Cerebellar nuclear complex (tissue), 1 donor: ENCODE results near the gene DUSP16.
"Not testable (repeated sequence)": the region's sequence is repeated elsewhere in the genome, so short reads cannot be mapped to it uniquely, and the experiment has no call there.

Source experiments
- DNase-seq, 2 experiments: peaks; one replicate each; lab custom pipeline; 2025; lab: John Stamatoyannopoulos, UW

Gene DUSP16

GRCh38 chr12:12521044-12521485 is 41.6 kb downstream of the DUSP16 start:
- DNase-seq: no peak

GRCh38 chr12:12520273-12520672 is 42.4 kb downstream of the DUSP16 start:
- no peak for DNase-seq

GRCh38 chr12:12519354-12519998 is 43.2 kb downstream of the DUSP16 start:
- no peak for DNase-seq

- no peak for DNase-seq
Measured at GRCh38 chr12:12518919-12519318, 43.7 kb downstream of the DUSP16 start.

- no peak for DNase-seq
Measured at GRCh38 chr12:12518464-12518845, 44.2 kb downstream of the DUSP16 start.

GRCh38 chr12:12513416-12514006 is 49.2 kb downstream of the DUSP16 start:
- DNase-seq: no peak

- DNase-seq: no peak
Measured at GRCh38 chr12:12511895-12512711, 50.6 kb downstream of the DUSP16 start.

GRCh38 chr12:12511021-12511783 is 51.5 kb downstream of the DUSP16 start:
- DNase-seq: no peak

GRCh38 chr12:12510551-12510950 is 52.1 kb downstream of the DUSP16 start:
- DNase-seq: no peak

GRCh38 chr12:12510141-12510540 is 52.5 kb downstream of the DUSP16 start:
- no peak for DNase-seq

GRCh38 chr12:12508612-12509011 is 54.1 kb downstream of the DUSP16 start:
- DNase-seq: no peak

- DNase-seq: no peak
Measured at GRCh38 chr12:12507121-12507520, 55.5 kb downstream of the DUSP16 start.

- DNase-seq: no peak
Measured at GRCh38 chr12:12506496-12506890, 56.2 kb downstream of the DUSP16 start.

GRCh38 chr12:12505544-12506495 is 56.8 kb downstream of the DUSP16 start:
- DNase-seq: no peak

GRCh38 chr12:12503384-12504078 is 59.1 kb downstream of the DUSP16 start:
- no peak for DNase-seq

GRCh38 chr12:12502815-12503151 is 59.9 kb downstream of the DUSP16 start:
- DNase-seq: no peak

GRCh38 chr12:12502130-12502814 is 60.4 kb downstream of the DUSP16 start:
- not testable (repeated sequence) for DNase-seq

- DNase-seq: no peak
Measured at GRCh38 chr12:12501121-12501520, 61.5 kb downstream of the DUSP16 start.

GRCh38 chr12:12499909-12500604 is 62.6 kb downstream of the DUSP16 start:
- no peak for DNase-seq
